Measurements from ENCODE around the gene ENDOD1. TPM values are rescaled to one million over a fixed set of nuclear protein-coding genes. Genes with fewer than 3 reads are reported as not detected.

ENDOD1 gene
- polyA plus RNA-seq, 2 of the 4 experiments (the other 2 are of a cell fraction): 8.3 to 8.8 TPM

- Histone ChIP-seq H3K4me3 (no peak overlapping the region), H3K4me2 (no peak overlapping the region), H3K9me3 (no peaks in the 10 kb centered on the region), H3K4me1 (no peaks in the 10 kb centered on the region), H3K27ac (no peak overlapping the region)
- 52% methylated on average over 6 of the region's 6 CpGs for WGBS (ENCODE audit: missing lambda C conversion rate)
- CTCF ChIA-PET: no interaction called here
- DNase-seq (ENCODE audit: low read depth in 1 of 2, low spot score in 1 of 2) (no peak), ATAC-seq (no peak), FAIRE-seq (no peak)
- TF ChIP-seq HOXB13 (CRISPR knock-in tag; IDR thresholded peaks at IDR 0.05; ENCODE audit: low read depth) (no peak), ELK1 (IDR thresholded peaks at IDR 0.05; ENCODE audit: low read depth, low read length) (no peak), HEYL (CRISPR knock-in tag; IDR thresholded peaks at IDR 0.05) (no peak), POLR2AphosphoS2 (conservative IDR thresholded peaks at IDR 0.05; ENCODE audit: low read length) (no peak), RARB (CRISPR knock-in tag; IDR thresholded peaks at IDR 0.05) (no peak), MYC (IDR thresholded peaks at IDR 0.05; ENCODE audit: borderline replicate concordance, low read length) (no peak), USF2 (IDR thresholded peaks at IDR 0.05) (no peak), GATA3 (IDR thresholded peaks at IDR 0.05; ENCODE audit: borderline replicate concordance) (no peak), BHLHE40 (IDR thresholded peaks at IDR 0.05; ENCODE audit: low read depth, low read length) (no peak), NFE2L2 (conservative IDR thresholded peaks at IDR 0.05; ENCODE audit: low read length) (no peak), FOSB (CRISPR knock-in tag; IDR thresholded peaks at IDR 0.05) (no peak), EHMT2 (IDR thresholded peaks at IDR 0.05; ENCODE audit: low read depth) (no peak), CEBPB (IDR thresholded peaks at IDR 0.05) (no peak)
- POLR2A ChIA-PET: no interaction called here
These were observed 30.6 kb upstream of the ENDOD1 start for GRCh38 chr11:95059046-95059445.

DNA sequence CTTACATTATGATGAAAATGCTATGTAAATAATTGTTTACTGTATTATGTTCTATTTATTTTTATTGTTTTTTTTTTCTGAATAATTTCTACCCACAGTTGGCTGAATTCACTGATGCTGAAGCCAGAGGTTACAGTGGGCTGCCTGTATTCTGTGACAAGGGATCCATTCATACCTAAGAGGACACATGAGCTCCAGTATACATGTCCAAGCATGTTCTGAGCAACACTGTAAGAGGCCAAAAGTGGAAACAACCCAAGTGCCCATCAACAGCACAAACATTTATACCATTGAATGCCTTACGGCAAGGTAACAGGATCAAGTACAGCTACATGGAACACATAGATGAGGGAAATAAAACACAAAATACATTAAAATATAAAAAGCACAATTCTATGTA lies 24.3 kb upstream of the ENDOD1 start:
- DNase-seq (ENCODE audit: low read depth in 1 of 2, low spot score in 1 of 2): no peak
- Histone ChIP-seq H3K27ac (no peak overlapping the region), H3K4me2 (no peak overlapping the region), H3K4me3 (no peak overlapping the region), H3K4me1 (peaks cover 9% of the 10 kb centered on the region; the same call in 2 of the 3 replicates), H3K9me3 (no peaks in the 10 kb centered on the region)
- WGBS (ENCODE audit: missing lambda C conversion rate): 96% methylated on average over 1 of the region's 1 CpG
- no peak for TF ChIP-seq KDM1A (IDR thresholded peaks at IDR 0.05; ENCODE audit: low read depth)
- TF ChIP-seq, protein P1, sequence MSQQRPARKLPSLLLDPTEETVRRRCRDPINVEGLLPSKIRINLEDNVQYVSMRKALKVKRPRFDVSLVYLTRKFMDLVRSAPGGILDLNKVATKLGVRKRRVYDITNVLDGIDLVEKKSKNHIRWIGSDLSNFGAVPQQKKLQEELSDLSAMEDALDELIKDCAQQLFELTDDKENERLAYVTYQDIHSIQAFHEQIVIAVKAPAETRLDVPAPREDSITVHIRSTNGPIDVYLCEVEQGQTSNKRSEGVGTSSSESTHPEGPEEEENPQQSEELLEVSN (IDR thresholded peaks at IDR 0.05; ENCODE audit: borderline replicate concordance, low read depth): no peak
- TF ChIP-seq HEYL (CRISPR knock-in tag; IDR thresholded peaks at IDR 0.05): no peak
- TF ChIP-seq USF2 (IDR thresholded peaks at IDR 0.05): no peak
- no peak for TF ChIP-seq BCL3 (IDR thresholded peaks at IDR 0.05)
- TF ChIP-seq NR3C1 (IDR thresholded peaks at IDR 0.05): no peak
- no peak for TF ChIP-seq ELK1 (IDR thresholded peaks at IDR 0.05; ENCODE audit: low read depth, low read length)
- no peak for TF ChIP-seq REST (IDR thresholded peaks at IDR 0.05)
- TF ChIP-seq NPAS2 (CRISPR knock-in tag; IDR thresholded peaks at IDR 0.05; ENCODE audit: borderline replicate concordance): no peak
- TF ChIP-seq GATA3 (IDR thresholded peaks at IDR 0.05; ENCODE audit: borderline replicate concordance): no peak
- TF ChIP-seq CEBPB (IDR thresholded peaks at IDR 0.05): no peak
- TF ChIP-seq CHD2 (IDR thresholded peaks at IDR 0.05; ENCODE audit: low read length, partially characterized antibody): no peak
- TF ChIP-seq, protein P2, sequence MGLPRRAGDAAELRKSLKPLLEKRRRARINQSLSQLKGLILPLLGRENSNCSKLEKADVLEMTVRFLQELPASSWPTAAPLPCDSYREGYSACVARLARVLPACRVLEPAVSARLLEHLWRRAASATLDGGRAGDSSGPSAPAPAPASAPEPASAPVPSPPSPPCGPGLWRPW (IDR thresholded peaks at IDR 0.05): no peak
- no peak for TF ChIP-seq JUN (IDR thresholded peaks at IDR 0.05)
- no peak for TF ChIP-seq EHF (CRISPR knock-in tag; IDR thresholded peaks at IDR 0.05)
- no peak for TF ChIP-seq TFCP2L1 (CRISPR knock-in tag; IDR thresholded peaks at IDR 0.05)
- no peak for TF ChIP-seq RNF2 (IDR thresholded peaks at IDR 0.05; ENCODE audit: borderline replicate concordance, low read depth)
- TF ChIP-seq SMC3 (IDR thresholded peaks at IDR 0.05): no peak
- TF ChIP-seq RCOR1 (IDR thresholded peaks at IDR 0.05; ENCODE audit: low read depth, low read length): no peak
- ChIA-PET CTCF (no interaction called here), POLR2A (no interaction called here)
- ATAC-seq: no peak
- no peak for FAIRE-seq

Measured in A549 (cell line).